Measurements from ENCODE around the gene ANKK1. TPM values are rescaled to one million over a fixed set of nuclear protein-coding genes. Genes with fewer than 3 reads are reported as not detected.

ANKK1 gene
- total RNA-seq, 2 donors from 2014 or later: not detected

DNA sequence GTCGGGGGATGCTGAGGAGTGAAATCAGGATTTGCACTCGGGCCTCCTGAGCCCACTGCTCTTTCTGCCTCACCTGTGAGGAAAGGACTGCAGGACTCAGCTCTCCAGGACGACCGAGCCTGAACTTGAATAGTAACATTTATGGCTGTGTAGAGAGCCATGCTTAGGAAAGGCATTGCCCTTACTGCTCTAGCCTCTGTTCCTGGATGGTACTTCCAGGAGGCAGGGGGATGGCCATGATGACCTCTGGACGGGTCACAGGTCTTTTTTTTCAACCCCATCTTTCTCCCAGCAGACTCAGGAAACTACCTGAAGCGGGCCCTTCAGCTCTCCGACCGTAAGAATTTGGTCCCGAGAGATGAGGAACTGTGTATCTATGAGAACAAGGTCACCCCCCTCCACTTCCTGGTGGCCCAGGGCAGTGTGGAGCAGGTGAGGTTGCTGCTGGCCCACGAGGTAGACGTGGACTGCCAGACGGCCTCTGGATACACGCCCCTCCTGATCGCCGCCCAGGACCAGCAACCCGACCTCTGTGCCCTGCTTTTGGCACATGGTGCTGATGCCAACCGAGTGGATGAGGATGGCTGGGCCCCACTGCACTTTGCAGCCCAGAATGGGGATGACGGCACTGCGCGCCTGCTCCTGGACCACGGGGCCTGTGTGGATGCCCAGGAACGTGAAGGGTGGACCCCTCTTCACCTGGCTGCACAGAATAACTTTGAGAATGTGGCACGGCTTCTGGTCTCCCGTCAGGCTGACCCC is 11.3 kb downstream of the ANKK1 start:
- Histone ChIP-seq H3K4me1 (no peaks in the 10 kb centered on the region), H3K36me3 (no peaks in the 10 kb centered on the region), H3K27ac (no peak overlapping the region), H3K27me3 (no peaks in the 10 kb centered on the region), H3K4me3 (no peak overlapping the region), H3K9me3 (no peaks in the 10 kb centered on the region)
- TF ChIP-seq, protein P1, sequence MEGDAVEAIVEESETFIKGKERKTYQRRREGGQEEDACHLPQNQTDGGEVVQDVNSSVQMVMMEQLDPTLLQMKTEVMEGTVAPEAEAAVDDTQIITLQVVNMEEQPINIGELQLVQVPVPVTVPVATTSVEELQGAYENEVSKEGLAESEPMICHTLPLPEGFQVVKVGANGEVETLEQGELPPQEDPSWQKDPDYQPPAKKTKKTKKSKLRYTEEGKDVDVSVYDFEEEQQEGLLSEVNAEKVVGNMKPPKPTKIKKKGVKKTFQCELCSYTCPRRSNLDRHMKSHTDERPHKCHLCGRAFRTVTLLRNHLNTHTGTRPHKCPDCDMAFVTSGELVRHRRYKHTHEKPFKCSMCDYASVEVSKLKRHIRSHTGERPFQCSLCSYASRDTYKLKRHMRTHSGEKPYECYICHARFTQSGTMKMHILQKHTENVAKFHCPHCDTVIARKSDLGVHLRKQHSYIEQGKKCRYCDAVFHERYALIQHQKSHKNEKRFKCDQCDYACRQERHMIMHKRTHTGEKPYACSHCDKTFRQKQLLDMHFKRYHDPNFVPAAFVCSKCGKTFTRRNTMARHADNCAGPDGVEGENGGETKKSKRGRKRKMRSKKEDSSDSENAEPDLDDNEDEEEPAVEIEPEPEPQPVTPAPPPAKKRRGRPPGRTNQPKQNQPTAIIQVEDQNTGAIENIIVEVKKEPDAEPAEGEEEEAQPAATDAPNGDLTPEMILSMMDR (IDR thresholded peaks at IDR 0.05): no peak
- no peak for DNase-seq (ENCODE audit: low spot score)

DNA sequence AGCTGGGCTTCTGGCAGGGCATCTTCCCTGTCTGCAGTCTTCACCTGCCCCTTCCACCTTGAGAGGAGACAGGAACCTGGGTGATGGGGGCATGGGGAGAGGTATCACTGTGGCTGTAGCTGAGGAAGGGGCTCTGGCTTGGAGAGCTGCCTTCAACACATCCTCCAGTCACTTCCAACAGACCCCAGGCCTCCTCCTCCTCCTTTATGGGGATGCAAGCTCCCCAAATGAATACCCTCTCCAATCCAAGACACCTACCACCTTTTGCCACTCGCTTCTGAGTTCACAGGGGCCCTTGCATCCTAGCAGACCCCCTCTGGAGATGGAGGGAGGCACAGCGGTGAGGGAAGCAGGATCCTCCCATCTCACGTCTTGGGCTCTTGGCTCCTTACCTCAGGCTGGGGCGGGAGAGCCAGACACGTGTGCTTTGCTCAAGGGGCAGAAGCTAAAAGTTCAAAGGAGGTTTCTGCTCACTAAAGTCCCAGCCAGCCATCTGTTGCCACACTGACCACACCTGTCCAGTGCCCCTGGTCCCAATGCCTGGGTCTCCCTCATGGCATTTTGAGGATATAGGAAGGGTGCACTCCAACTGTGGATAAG is 13.2 kb downstream of the ANKK1 start:
- no peak overlapping the region for H3K27ac ChIP-seq
- H3K27me3 ChIP-seq: no peaks in the 10 kb centered on the region
- no peaks in the 10 kb centered on the region for H3K36me3 ChIP-seq
- no peaks in the 10 kb centered on the region for H3K4me1 ChIP-seq
- H3K4me3 ChIP-seq: no peak overlapping the region
- H3K9me3 ChIP-seq: no peaks in the 10 kb centered on the region
- TF ChIP-seq, protein P1 (IDR thresholded peaks at IDR 0.05): no peak
- no peak for DNase-seq (ENCODE audit: low spot score)

DNA sequence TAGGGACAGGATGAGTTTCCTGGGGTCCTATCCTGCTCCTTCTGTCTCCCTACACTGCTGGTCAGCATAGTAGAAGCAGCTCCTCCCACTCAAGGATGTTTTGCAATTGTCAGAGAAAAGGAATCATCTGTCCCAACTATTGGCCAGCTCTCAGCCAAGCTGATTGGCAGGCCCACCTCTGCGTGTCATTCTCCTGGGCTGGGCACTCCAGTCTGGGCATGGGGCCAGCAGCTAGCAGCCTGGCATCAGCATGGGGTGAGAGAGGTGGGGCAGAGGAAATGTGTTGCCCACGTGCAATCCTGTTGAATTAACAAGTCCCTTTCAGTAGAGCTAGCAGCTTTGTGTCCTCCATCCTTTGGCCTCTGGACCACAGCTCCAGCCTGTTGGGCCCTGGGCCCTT is 14.1 kb downstream of the ANKK1 start:
- TF ChIP-seq, protein P1 (IDR thresholded peaks at IDR 0.05): no peak
- no peak overlapping the region for H3K4me3 ChIP-seq
- no peaks in the 10 kb centered on the region for H3K36me3 ChIP-seq
- no peak overlapping the region for H3K27ac ChIP-seq
- no peaks in the 10 kb centered on the region for H3K4me1 ChIP-seq
- DNase-seq (ENCODE audit: low spot score): peak; percentile 61
- H3K27me3 ChIP-seq: no peaks in the 10 kb centered on the region
- H3K9me3 ChIP-seq: no peaks in the 10 kb centered on the region

GRCh38 chr11:113404859-113405430 is 17.4 kb downstream of the ANKK1 start:
- no peaks in the 10 kb centered on the region for H3K4me1 ChIP-seq
- H3K27ac ChIP-seq: no peak overlapping the region
- H3K9me3 ChIP-seq: no peaks in the 10 kb centered on the region
- no peak for DNase-seq (ENCODE audit: low spot score)
- H3K36me3 ChIP-seq: no peaks in the 10 kb centered on the region
- H3K27me3 ChIP-seq: no peaks in the 10 kb centered on the region
- TF ChIP-seq, protein P1 (IDR thresholded peaks at IDR 0.05): no peak
- no peak overlapping the region for H3K4me3 ChIP-seq

DNA sequence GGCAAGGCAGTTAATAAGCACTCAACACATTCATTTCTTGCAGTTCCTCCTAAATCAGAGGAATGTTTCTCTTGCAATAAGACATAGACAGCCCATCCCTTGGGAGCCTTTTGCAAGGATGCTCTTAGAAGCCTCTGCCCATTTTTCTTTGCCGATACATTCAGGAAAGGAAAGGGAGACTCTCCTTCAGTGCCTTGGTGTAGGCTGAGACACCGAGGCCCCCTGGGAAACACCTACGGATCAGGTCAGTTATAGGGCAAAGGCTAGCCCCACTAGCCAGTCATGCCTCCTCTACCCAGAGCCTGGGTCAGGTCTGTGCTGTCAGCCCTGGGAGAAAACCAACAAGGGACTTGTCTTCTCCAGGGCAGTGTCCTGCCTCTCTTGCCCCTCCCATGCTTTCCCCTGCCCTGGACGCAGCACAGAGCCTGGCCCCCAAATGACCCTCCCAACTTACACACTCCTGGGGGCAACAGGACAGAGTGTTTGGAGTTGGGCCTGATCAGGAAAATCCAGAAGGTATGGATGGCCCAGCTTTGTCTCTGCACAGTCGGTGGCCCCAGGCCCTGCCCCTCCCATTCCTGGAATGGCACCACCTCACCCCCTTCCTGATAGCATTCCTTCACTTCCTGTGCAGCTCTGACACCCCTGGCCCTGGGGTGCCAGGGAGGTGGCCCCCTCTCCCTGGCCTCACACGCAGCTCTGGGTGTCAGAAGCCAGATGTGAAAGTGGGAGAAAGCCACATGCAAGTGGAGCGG is 18.3 kb downstream of the ANKK1 start:
- no peaks in the 10 kb centered on the region for H3K36me3 ChIP-seq
- no peaks in the 10 kb centered on the region for H3K9me3 ChIP-seq
- TF ChIP-seq, protein P1 (IDR thresholded peaks at IDR 0.05): no peak
- no peak for DNase-seq (ENCODE audit: low spot score)
- H3K4me1 ChIP-seq: no peaks in the 10 kb centered on the region
- no peaks in the 10 kb centered on the region for H3K27me3 ChIP-seq
- no peak overlapping the region for H3K27ac ChIP-seq
- no peak overlapping the region for H3K4me3 ChIP-seq

Measured in right atrium auricular region (tissue), 2 donors.